Body of pancreas (tissue), 4 donors: ENCODE data around the gene FOXK1. TPM values are rescaled to one million over a fixed set of nuclear protein-coding genes. Genes with fewer than 3 reads are reported as not detected.

Experiments used
- ATAC-seq: fragments of 150-250 bp; one replicate; pipeline ENCODE4 v1.9.1; 2016
- DNase-seq, 4 donors: peaks; one replicate each; pipeline ENCODE4 v3.0.0-alpha.2; 2019
- H3K27ac ChIP-seq, 4 donors: fragments of 200-600 bp; sonication (generic); 1 replicate in 3 of 4; 2 replicates in 1 of 4; pipeline versions ENCODE4 v1.5.1 to v1.6.1; 2016 to 2019; ENCODE audit warnings: mild to moderate bottlenecking in 1 of 4, mixed read lengths in 1 of 4, moderate library complexity in 1 of 4
- H3K27me3 ChIP-seq, 2 donors: fragments of 200-600 bp; sonication (generic); one replicate each; pipeline ENCODE4 v1.6.0; 2016; ENCODE audit warnings: mild to moderate bottlenecking in 1 of 2
- H3K36me3 ChIP-seq, 2 donors: fragments of 200-600 bp; sonication (generic); replicated peaks in 1 of 2; 2 replicates each; pipeline ENCODE4 v1.5.1; 2016; ENCODE audit warnings: low read depth in 2 of 2; ENCODE audit not compliant: insufficient read depth in 1 of 2
- H3K4me1 ChIP-seq: fragments of 200-600 bp; sonication (generic); one replicate; pipeline ENCODE4 v1.6.0; 2016
- H3K4me3 ChIP-seq, 2 donors: fragments of 200-600 bp; sonication (generic); 1 replicate in 1 of 2; 2 replicates in 1 of 2; pipeline ENCODE4 v1.5.1; 2016 to 2019
- H3K9me3 ChIP-seq, 3 donors: fragments of 200-600 bp; sonication (generic); 1 replicate in 2 of 3; 2 replicates in 1 of 3; pipeline ENCODE4 v1.5.1; 2016
- CTCF ChIP-seq, 7 experiments: fragments of 450-650 bp in 4 of 7; fragments of 200-600 bp in 3 of 7; sonication (generic) in 3 of 7; IDR thresholded peaks; one replicate each; pipeline ENCODE4 v1.5.1; 2016 to 2019; ENCODE audit warnings: antibody characterized with exemption in 7 of 7
- POLR2A ChIP-seq, 3 donors: fragments of 450-650 bp; IDR thresholded peaks; one replicate each; pipeline ENCODE4 v1.6.1; 2016; ENCODE audit warnings: antibody characterized with exemption in 3 of 3, mild to moderate bottlenecking in 2 of 3
- WGBS, 2 donors: methylation state at CpG; one replicate each; pipeline ENCODE4 v1.1.5; 2017; 5-methylcytosine and 5-hydroxymethylcytosine counted together
- intact Hi-C: fragments of 100-400 bp; cut with DNase I; formaldehyde crosslinking; loops from one replicate; pipeline ENCODE4 v1.15.1; 2023
- total RNA-seq, 2 donors: library from RNA; depleted of rRNA; stranded (reverse); fragments of >200 nt; gene quantifications; one replicate each; pipeline ENCODE4 v1.1.0, GENCODE V29; 2016

The FOXK1 gene
- total RNA-seq, 2 donors from 2014 or later, result 16.2 to 17.6 TPM

DNA sequence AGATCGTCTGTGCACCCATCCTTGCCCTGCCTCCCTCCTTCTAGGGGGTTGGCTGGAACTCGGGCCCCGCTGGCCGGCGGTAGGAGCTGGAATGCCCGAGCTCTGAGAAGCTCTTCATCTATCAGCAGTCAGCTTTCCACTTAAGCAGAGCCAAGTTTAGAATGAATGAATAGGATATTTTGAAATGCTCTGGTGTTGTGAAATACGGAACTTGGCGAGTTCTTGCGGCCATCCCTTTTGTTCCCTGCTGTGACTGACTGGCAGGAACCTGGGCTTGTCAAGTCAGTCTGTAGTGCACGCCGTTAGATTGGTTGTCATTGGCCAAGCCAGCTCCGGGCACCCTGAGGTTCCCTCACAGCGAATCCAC is 33.3 kb downstream of the FOXK1 start:
- peak overlapping the region in 2 of 4 donors; percentile 12 to 29 for H3K27ac ChIP-seq
- DNase-seq (peak in 3 of 4 donors; percentile 31 to 69 (median 35)), ATAC-seq (peak; percentile 71)
- no peak overlapping the region for H3K4me3 ChIP-seq
- no peak for TF ChIP-seq CTCF (IDR thresholded peaks at IDR 0.05)
- TF ChIP-seq POLR2A (IDR thresholded peaks at IDR 0.05), result no peak
- peaks cover 11% of the 10 kb centered on the region for H3K4me1 ChIP-seq
- intact Hi-C loops, result no loop called here
- no peaks in the 10 kb centered on the region for H3K36me3 ChIP-seq
- H3K9me3 ChIP-seq, result no peaks in the 10 kb centered on the region
- WGBS, 2 donors, result 48 to 97% methylated on average over 6 to 13 of the region's 13 CpGs
- no peaks in the 10 kb centered on the region for H3K27me3 ChIP-seq

DNA sequence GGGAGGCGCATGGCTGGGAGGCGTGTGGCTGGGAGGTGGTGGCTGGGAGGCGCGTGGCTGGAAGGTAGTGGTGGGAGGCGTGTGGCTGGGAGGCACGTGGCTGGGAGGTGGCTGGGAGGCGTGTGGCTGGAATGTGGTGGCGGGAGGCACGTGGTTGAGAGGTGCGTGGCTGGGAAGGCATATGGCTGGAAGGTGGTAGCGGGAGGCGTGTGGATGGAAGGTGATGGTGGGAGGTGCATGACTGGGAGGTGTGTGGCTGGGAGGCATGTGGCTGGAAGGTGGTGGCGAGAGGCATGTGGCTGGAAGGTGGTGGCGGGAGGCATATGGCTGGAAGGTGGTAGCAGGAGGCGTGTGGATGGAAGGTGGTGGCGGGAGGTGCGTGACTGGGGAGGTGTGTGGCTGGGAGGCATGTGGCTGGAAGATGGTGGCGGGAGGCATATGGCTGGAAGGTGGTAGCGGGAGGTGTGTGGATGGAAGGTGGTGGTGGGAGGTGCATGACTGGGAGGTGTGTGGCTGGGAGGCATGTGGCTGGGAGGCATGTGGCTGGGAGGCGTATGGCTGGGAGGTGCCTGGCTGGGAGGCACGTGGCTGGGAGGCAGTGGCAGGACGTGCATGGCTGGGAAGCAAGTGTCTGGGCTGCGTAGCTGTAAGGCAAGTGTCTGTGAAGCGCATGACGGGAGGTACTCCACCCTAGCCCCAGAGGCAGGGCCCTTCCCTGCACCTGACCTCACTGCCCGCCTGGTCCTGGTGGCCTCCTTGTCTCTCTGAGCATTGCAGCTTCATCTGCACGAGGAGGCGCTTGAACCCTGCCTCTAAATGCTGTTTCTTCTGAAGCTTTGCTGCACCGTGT is 35.1 kb downstream of the FOXK1 start:
- no peak for ATAC-seq
- intact Hi-C loops, result no loop called here
- H3K4me1 ChIP-seq, result peaks cover 11% of the 10 kb centered on the region
- H3K27me3 ChIP-seq, result no peaks in the 10 kb centered on the region
- 90 to 93% methylated on average over 28 to 29 of the region's 29 CpGs for WGBS, 2 donors
- H3K27ac ChIP-seq, result no peak overlapping the region
- no peaks in the 10 kb centered on the region for H3K36me3 ChIP-seq
- no peak overlapping the region for H3K4me3 ChIP-seq
- DNase-seq, result no peak
- TF ChIP-seq CTCF (IDR thresholded peaks at IDR 0.05) (no peak), POLR2A (IDR thresholded peaks at IDR 0.05) (no peak)
- H3K9me3 ChIP-seq, result no peaks in the 10 kb centered on the region

DNA sequence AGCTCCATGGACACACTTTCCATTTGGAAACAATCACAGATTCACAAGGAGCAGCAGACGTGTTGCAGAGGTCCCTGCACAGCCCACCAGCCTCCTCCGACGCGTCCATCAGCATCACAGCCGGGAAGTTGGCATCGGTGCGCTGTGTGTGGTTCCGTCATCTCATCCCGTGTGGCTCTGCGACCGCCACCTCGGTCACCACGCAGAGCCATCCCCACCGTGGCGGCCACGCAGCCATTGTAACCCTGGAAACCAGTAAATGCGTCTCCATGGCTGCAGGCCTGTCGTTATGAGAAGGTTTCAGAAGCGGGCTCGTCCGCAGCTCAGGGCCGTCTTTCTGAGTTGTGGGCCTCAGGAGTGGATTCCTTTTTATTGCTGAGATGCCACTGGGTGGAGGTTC is 36.0 kb downstream of the FOXK1 start:
- WGBS, 2 donors, result 93 to 99% methylated on average over 22 of the region's 22 CpGs
- Histone ChIP-seq H3K27me3 (no peaks in the 10 kb centered on the region), H3K27ac (no peak overlapping the region), H3K9me3 (no peaks in the 10 kb centered on the region), H3K4me1 (peaks cover 11% of the 10 kb centered on the region), H3K4me3 (no peak overlapping the region), H3K36me3 (no peaks in the 10 kb centered on the region)
- ATAC-seq (no peak), DNase-seq (no peak)
- intact Hi-C loops, result no loop called here
- TF ChIP-seq POLR2A (IDR thresholded peaks at IDR 0.05) (no peak), CTCF (IDR thresholded peaks at IDR 0.05) (no peak)

DNA sequence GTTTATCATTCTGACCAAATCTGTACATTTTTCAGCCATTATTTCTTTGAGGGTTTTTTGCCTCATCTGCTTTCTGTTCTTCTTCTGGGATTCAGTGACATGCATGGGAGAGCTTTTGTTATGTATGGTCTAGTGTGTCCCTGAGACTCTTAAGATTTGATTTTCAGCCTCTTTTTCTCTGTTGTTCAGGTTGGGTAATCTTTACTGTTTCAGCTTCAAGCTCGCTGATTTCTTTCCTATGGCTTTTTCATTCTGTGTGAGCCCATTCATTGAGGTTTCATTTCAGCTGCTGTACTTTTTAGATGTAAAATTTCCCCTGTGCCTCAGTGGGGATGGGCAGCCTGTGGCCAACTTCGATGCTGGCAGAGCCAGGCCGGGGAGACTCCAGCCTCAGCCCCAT is 38.1 kb downstream of the FOXK1 start:
- DNase-seq (no peak), ATAC-seq (no peak)
- H3K27me3 ChIP-seq, result no peaks in the 10 kb centered on the region
- 87 to 89% methylated on average over 3 of the region's 3 CpGs for WGBS, 2 donors
- H3K36me3 ChIP-seq, result no peaks in the 10 kb centered on the region
- H3K9me3 ChIP-seq, result no peaks in the 10 kb centered on the region
- TF ChIP-seq POLR2A (IDR thresholded peaks at IDR 0.05) (no peak), CTCF (IDR thresholded peaks at IDR 0.05) (no peak)
- intact Hi-C loops, result no loop called here
- H3K27ac ChIP-seq, result no peak overlapping the region
- H3K4me1 ChIP-seq, result peaks cover 15% of the 10 kb centered on the region
- H3K4me3 ChIP-seq, result no peak overlapping the region

GRCh38 chr7:4722308-4722707 is 40.2 kb downstream of the FOXK1 start:
- Histone ChIP-seq H3K27ac (no peak overlapping the region), H3K27me3 (no peaks in the 10 kb centered on the region), H3K9me3 (no peaks in the 10 kb centered on the region), H3K36me3 (no peaks in the 10 kb centered on the region), H3K4me1 (peaks cover 19% of the 10 kb centered on the region), H3K4me3 (no peak overlapping the region)
- TF ChIP-seq CTCF (IDR thresholded peaks at IDR 0.05), result no peak
- no peak for TF ChIP-seq POLR2A (IDR thresholded peaks at IDR 0.05)
- intact Hi-C loops, result no loop called here
- DNase-seq (no peak), ATAC-seq (no peak)
- WGBS, 2 donors, result 92 to 93% methylated on average over 19 of the region's 20 CpGs
